OCI-LY1 (cell line): Measurements from ENCODE around the gene CTNND2.

ENCODE experiments used
- H2AFZ ChIP-seq: fragments of 200-600 bp; sonication (generic), shearing (Covaris generic); 2 replicates; pipeline ENCODE4 v1.6.0; 2014; ENCODE audit warnings: antibody characterized with exemption, mild to moderate bottlenecking, low read length
- H3F3A ChIP-seq: fragments of 200-600 bp; sonication (generic), shearing (Covaris generic); 2 replicates; pipeline ENCODE4 v1.6.0; 2014; ENCODE audit warnings: mild to moderate bottlenecking, antibody characterized with exemption, low read length, moderate library complexity; ENCODE audit not compliant: insufficient read depth
- H3K27ac ChIP-seq: fragments of 200-600 bp; sonication (generic); 2 replicates; pipeline ENCODE4 v1.5.1; 2014; ENCODE audit warnings: low read length, mixed run types, mild to moderate bottlenecking, low read depth; ENCODE audit not compliant: poor library complexity, severe bottlenecking
- H3K27me3 ChIP-seq: fragments of 200-600 bp; sonication (generic); 2 replicates; pipeline ENCODE4 v1.6.0; 2014; ENCODE audit warnings: antibody characterized with exemption, mild to moderate bottlenecking, low read length, moderate library complexity; ENCODE audit not compliant: insufficient read depth
- H3K36me3 ChIP-seq: fragments of 200-600 bp; sonication (generic); 2 replicates; pipeline ENCODE4 v1.6.1; 2014; ENCODE audit warnings: mild to moderate bottlenecking, antibody characterized with exemption, low read length, moderate library complexity, mixed read lengths; ENCODE audit not compliant: insufficient read depth
- H3K4me1 ChIP-seq: fragments of 200-600 bp; sonication (generic); 2 replicates; pipeline ENCODE4 v1.5.1; 2014; ENCODE audit warnings: mild to moderate bottlenecking, low read length, moderate library complexity; ENCODE audit not compliant: insufficient read depth, severe bottlenecking
- H3K4me2 ChIP-seq: fragments of 200-600 bp; sonication (generic), shearing (Covaris generic); 2 replicates; pipeline ENCODE4 v1.6.1; 2014; ENCODE audit warnings: low read length
- H3K4me3 ChIP-seq: fragments of 200-600 bp; sonication (generic); 2 replicates; pipeline ENCODE4 v1.5.1; 2014; ENCODE audit warnings: low read length, low read depth, mild to moderate bottlenecking, mixed read lengths; ENCODE audit not compliant: poor library complexity, severe bottlenecking
- H3K79me2 ChIP-seq: fragments of 200-600 bp; shearing (Covaris generic); 2 replicates; pipeline ENCODE4 v1.6.1; 2016; ENCODE audit warnings: mixed run types, low read length, mixed read lengths; ENCODE audit not compliant: insufficient read depth
- H3K9ac ChIP-seq: fragments of 200-600 bp; sonication (generic), shearing (Covaris generic); 2 replicates; pipeline ENCODE4 v1.6.1; 2014; ENCODE audit warnings: mild to moderate bottlenecking, low read length, mixed read lengths
- H3K9me2 ChIP-seq: fragments of 200-600 bp; sonication (generic), shearing (Covaris generic); 2 replicates; pipeline ENCODE4 v1.6.1; 2014; ENCODE audit warnings: low read depth, mild to moderate bottlenecking, low read length, mixed read lengths
- H3K9me3 ChIP-seq: fragments of 200-600 bp; shearing (Covaris generic); 2 replicates; pipeline ENCODE4 v1.6.1; 2014; ENCODE audit warnings: low read length, mixed read lengths
- H4K20me1 ChIP-seq: fragments of 200-600 bp; sonication (generic), shearing (Covaris generic); 2 replicates; pipeline ENCODE4 v1.6.0; 2016; ENCODE audit warnings: mild to moderate bottlenecking, low read length; ENCODE audit not compliant: insufficient read depth
- CTCF ChIP-seq: fragments of 200-600 bp; sonication (generic), shearing (Covaris generic); IDR thresholded peaks from 2 replicates; pipeline ENCODE4 v1.5.1; 2017; ENCODE audit warnings: mild to moderate bottlenecking, antibody characterized with exemption, low read length, moderate library complexity, mixed read lengths
- EZH2 ChIP-seq: fragments of 200-600 bp; sonication (generic), shearing (Covaris generic); IDR thresholded peaks from 2 replicates; pipeline ENCODE4 v1.8.0; 2017; ENCODE audit warnings: borderline replicate concordance, mixed run types, mild to moderate bottlenecking, antibody characterized with exemption, low read length, moderate library complexity, mixed read lengths

The CTNND2 gene

GRCh38 chr5:11371021-11371420 lies 533.2 kb downstream of the CTNND2 start:
- TF ChIP-seq CTCF = no peak
- no peak for TF ChIP-seq EZH2
- H3K4me1 ChIP-seq = no peaks in the 10 kb centered on the region
- H3K79me2 ChIP-seq = no peaks in the 10 kb centered on the region
- H3K4me3 ChIP-seq = no peak overlapping the region
- no peak overlapping the region for H3K27ac ChIP-seq
- H3K36me3 ChIP-seq = no peaks in the 10 kb centered on the region
- no peak overlapping the region for H3K4me2 ChIP-seq
- no peak overlapping the region for H2AFZ ChIP-seq
- no peaks in the 10 kb centered on the region for H3K27me3 ChIP-seq
- no peaks in the 10 kb centered on the region for H3K9me2 ChIP-seq
- H4K20me1 ChIP-seq = no peaks in the 10 kb centered on the region
- H3F3A ChIP-seq = no peaks in the 10 kb centered on the region
- H3K9ac ChIP-seq = no peak overlapping the region
- no peaks in the 10 kb centered on the region for H3K9me3 ChIP-seq

- Histone ChIP-seq H3K27ac (no peak overlapping the region), H3K9ac (no peak overlapping the region), H3K9me2 (no peaks in the 10 kb centered on the region), H3K27me3 (no peaks in the 10 kb centered on the region), H4K20me1 (no peaks in the 10 kb centered on the region), H3K4me1 (no peaks in the 10 kb centered on the region), H3K36me3 (no peaks in the 10 kb centered on the region), H3K79me2 (no peaks in the 10 kb centered on the region), H3K9me3 (no peaks in the 10 kb centered on the region), H3F3A (no peaks in the 10 kb centered on the region), H3K4me3 (no peak overlapping the region), H2AFZ (no peak overlapping the region), H3K4me2 (no peak overlapping the region)
- no peak for TF ChIP-seq CTCF
- TF ChIP-seq EZH2 = no peak
These were observed 539.7 kb downstream of the CTNND2 start for GRCh38 chr5:11364531-11364930.

- H3F3A ChIP-seq = no peaks in the 10 kb centered on the region
- H3K9ac ChIP-seq = no peak overlapping the region
- H3K27me3 ChIP-seq = no peaks in the 10 kb centered on the region
- H3K36me3 ChIP-seq = no peaks in the 10 kb centered on the region
- no peaks in the 10 kb centered on the region for H3K9me3 ChIP-seq
- H3K27ac ChIP-seq = no peak overlapping the region
- no peaks in the 10 kb centered on the region for H4K20me1 ChIP-seq
- H3K4me2 ChIP-seq = no peak overlapping the region
- TF ChIP-seq CTCF = no peak
- no peak for TF ChIP-seq EZH2
- no peak overlapping the region for H2AFZ ChIP-seq
- H3K9me2 ChIP-seq = no peaks in the 10 kb centered on the region
- H3K4me3 ChIP-seq = no peak overlapping the region
- H3K4me1 ChIP-seq = no peaks in the 10 kb centered on the region
- no peaks in the 10 kb centered on the region for H3K79me2 ChIP-seq
These were observed 540.5 kb downstream of the CTNND2 start for GRCh38 chr5:11363631-11364178.
